Measurements from ENCODE around the gene LRRN2.

The LRRN2 gene

GRCh38 chr1:204591473-204592090 is 94.0 kb downstream of the LRRN2 start:
- H3K27ac ChIP-seq = no peak overlapping the region
- TF ChIP-seq CTCF (conservative IDR thresholded peaks at IDR 0.05) = no peak

GRCh38 chr1:204589409-204590038 is 96.0 kb downstream of the LRRN2 start:
- H3K27ac ChIP-seq = no peak overlapping the region
- TF ChIP-seq CTCF (conservative IDR thresholded peaks at IDR 0.05) = no peak

- H3K27ac ChIP-seq = no peak overlapping the region
- no peak for TF ChIP-seq CTCF (conservative IDR thresholded peaks at IDR 0.05)
These were observed 96.7 kb downstream of the LRRN2 start for GRCh38 chr1:204588826-204589225.

GRCh38 chr1:204587621-204588020 is 97.9 kb downstream of the LRRN2 start:
- no peak for TF ChIP-seq CTCF (conservative IDR thresholded peaks at IDR 0.05)
- no peak overlapping the region for H3K27ac ChIP-seq

GRCh38 chr1:204584699-204585372 is 100.7 kb downstream of the LRRN2 start:
- TF ChIP-seq CTCF (conservative IDR thresholded peaks at IDR 0.05) = no peak
- H3K27ac ChIP-seq = no peak overlapping the region

- no peak overlapping the region for H3K27ac ChIP-seq
- TF ChIP-seq CTCF (conservative IDR thresholded peaks at IDR 0.05) = no peak
These were observed 101.5 kb downstream of the LRRN2 start for GRCh38 chr1:204583909-204584632.

GRCh38 chr1:204581759-204582158 is 103.8 kb downstream of the LRRN2 start:
- no peak for TF ChIP-seq CTCF (conservative IDR thresholded peaks at IDR 0.05)
- no peak overlapping the region for H3K27ac ChIP-seq

Data from VCaP (cell line).